GM18873 (cell line): Measurements from ENCODE around the gene EIF1.

Experiments
- ATAC-seq: cut with Tn5 transposase; IDR thresholded peaks from one replicate; pipeline ENCODE4 v1.9.1; 2021; ENCODE audit warnings: mild to moderate bottlenecking, moderate library complexity, moderate number of reproducible peaks; ENCODE audit not compliant: unreplicated experiment, low FRiP score

EIF1 gene

GRCh38 chr17:41731836-41732235, 43.2 kb downstream of the EIF1 start:
- ATAC-seq: no peak

GRCh38 chr17:41733348-41734138, 44.9 kb downstream of the EIF1 start:
- ATAC-seq: no peak

- ATAC-seq: no peak
Observed at GRCh38 chr17:41734139-41734948, 45.7 kb downstream of the EIF1 start, which contains the start of gene HAP1. Gene HAP1, minus strand, starts transcription at chr17:41734643. Its CDS starts 9 bp downstream, at chr17:41734634.

- no peak for ATAC-seq
Observed at GRCh38 chr17:41734949-41735313, 46.2 kb downstream of the EIF1 start.

GRCh38 chr17:41735744-41736143, 47.1 kb downstream of the EIF1 start:
- ATAC-seq: no peak

- no peak for ATAC-seq
Observed at GRCh38 chr17:41736983-41737679, 48.4 kb downstream of the EIF1 start.

GRCh38 chr17:41737680-41738023, 49.0 kb downstream of the EIF1 start:
- no peak for ATAC-seq

GRCh38 chr17:41738077-41738800, 49.6 kb downstream of the EIF1 start:
- ATAC-seq: no peak

GRCh38 chr17:41738801-41739112, 50.1 kb downstream of the EIF1 start:
- no peak for ATAC-seq

- ATAC-seq: no peak
Observed at GRCh38 chr17:41739661-41740352, 51.1 kb downstream of the EIF1 start.

GRCh38 chr17:41740506-41740905, 51.8 kb downstream of the EIF1 start:
- no peak for ATAC-seq

GRCh38 chr17:41741709-41742108, 53.0 kb downstream of the EIF1 start:
- ATAC-seq: no peak
